HepG2 (cell line): ENCODE measurements around the gene TMEM258. TPM values are rescaled to one million over a fixed set of nuclear protein-coding genes. Genes with fewer than 3 reads are reported as not detected.
A peak's percentile ranks its signal among the peaks of the same experiment; 100 is the strongest.

Experiments
- ATAC-seq: fragments of 200-7000 bp; cut with Tn5 transposase; 3 replicates; pipeline ENCODE4 v1.9.1; 2020; ENCODE audit warnings: mild to moderate bottlenecking, moderate library complexity
- BruUV-seq: library from RNA; stranded (reverse); fragments of 400-500 nt; replicated peaks from 2 replicates; lab custom pipeline; 2021; lab: Mats Ljungman, UMichigan
- CTCF ChIA-PET: fragments of 300-600 bp; formaldehyde crosslinking; extraction: SDS; loops from one replicate; lab custom pipeline; 2021; ENCODE audit warnings: low total read pairs, inconsistent platforms, low intra/inter-chr PET ratio; lab: Yijun Ruan, JAX
- POLR2A ChIA-PET: fragments of 350-600 bp; sonication (Branson Sonifier 250); formaldehyde crosslinking; loops from one replicate; lab custom pipeline; 2020; ENCODE audit warnings: antibody characterized with exemption, inconsistent platforms; lab: Yijun Ruan, JAX
- DNase-seq: peaks from one replicate; pipeline ENCODE4 v3.0.0-alpha.2; 2015; ENCODE audit warnings: low spot score
- FAIRE-seq: peaks from 3 replicates; lab custom pipeline; 2011; peaks lifted over from hg19 to GRCh38; lab: Jason Lieb, UNC
- H2AFZ ChIP-seq: one replicate; pipeline ENCODE4 v1.6.1; 2011; ENCODE audit warnings: low read length, inconsistent platforms
- H3K27ac ChIP-seq: fragments of 300-600 bp; 3 replicates; pipeline ENCODE4 v1.8.0; 2011; ENCODE audit warnings: mixed run types, mild to moderate bottlenecking, mixed read lengths, low read length, inconsistent platforms; ENCODE audit not compliant: insufficient read depth; ENCODE audit errors: extremely low read length
- H3K27me3 ChIP-seq, 2 experiments: fragments of 200-600 bp in 1 of 2; 2 replicates in 1 of 2; 3 replicates in 1 of 2; pipeline versions ENCODE4 v1.6.0 to v1.8.0; 2011; ENCODE audit warnings: low read length in 2 of 2, mild to moderate bottlenecking in 2 of 2, moderate library complexity in 2 of 2, inconsistent platforms in 1 of 2; ENCODE audit not compliant: insufficient read depth in 2 of 2, control insufficient read depth in 1 of 2
- H3K36me3 ChIP-seq, 2 experiments: fragments of 200-600 bp in 1 of 2; replicated peaks in 1 of 2; 2 replicates in 1 of 2; 3 replicates in 1 of 2; pipeline versions ENCODE4 v1.5.1 to v1.8.0; 2011; ENCODE audit warnings: low read length in 2 of 2, inconsistent platforms in 1 of 2; ENCODE audit not compliant: insufficient read depth in 2 of 2, control insufficient read depth in 1 of 2
- H3K4me1 ChIP-seq: 2 replicates; pipeline ENCODE4 v1.5.1; 2012; ENCODE audit warnings: low read length, inconsistent platforms; ENCODE audit not compliant: insufficient read depth
- H3K4me2 ChIP-seq: 2 replicates; pipeline ENCODE4 v1.6.0; 2011; ENCODE audit warnings: low read depth, low read length, inconsistent platforms
- H3K4me3 ChIP-seq, 3 experiments: fragments of 200-600 bp in 1 of 3; sonication (generic), shearing (Covaris generic) in 1 of 3; replicated peaks in 1 of 3; 2 replicates each; pipeline ENCODE4 v1.5.1; 2011 to 2016; ENCODE audit warnings: low read length in 3 of 3, inconsistent platforms in 2 of 3, low read depth in 2 of 3, mild to moderate bottlenecking in 2 of 3, control low read depth in 1 of 3, mixed read lengths in 1 of 3; ENCODE audit not compliant: insufficient read depth in 1 of 3
- H3K79me2 ChIP-seq: one replicate; pipeline ENCODE4 v1.6.1; 2011; ENCODE audit warnings: low read length, inconsistent platforms; ENCODE audit not compliant: insufficient read depth
- H3K9ac ChIP-seq: 2 replicates; pipeline ENCODE4 v1.6.0; 2011; ENCODE audit warnings: mild to moderate bottlenecking, low read depth, low read length, inconsistent platforms; ENCODE audit not compliant: insufficient read depth
- H3K9me3 ChIP-seq: 2 replicates; pipeline ENCODE4 v1.5.1; 2012; ENCODE audit warnings: mild to moderate bottlenecking, low read length
- H4K20me1 ChIP-seq: 2 replicates; pipeline ENCODE4 v1.6.0; 2011; ENCODE audit warnings: inconsistent platforms, mild to moderate bottlenecking, low read length, moderate library complexity; ENCODE audit not compliant: insufficient read depth
- HES4 ChIP-seq: sonication (generic); formaldehyde crosslinking; IDR thresholded peaks from 2 replicates; pipeline ENCODE4 v1.9.0; 2021; ENCODE audit warnings: mild to moderate bottlenecking, missing genetic modification reagents, borderline replicate concordance
- HIVEP1 ChIP-seq: sonication (generic); formaldehyde crosslinking; IDR thresholded peaks from 2 replicates; pipeline ENCODE4 v1.4.0; 2020; ENCODE audit warnings: mild to moderate bottlenecking, missing genetic modification reagents
- KLF15 ChIP-seq: sonication (generic); formaldehyde crosslinking; IDR thresholded peaks from 2 replicates; pipeline ENCODE4 v1.8.1; 2023; ENCODE audit warnings: borderline replicate concordance, mild to moderate bottlenecking, inconsistent platforms, missing genetic modification reagents, mixed read lengths
- MAF1 ChIP-seq: sonication (generic); formaldehyde crosslinking; IDR thresholded peaks from 2 replicates; pipeline ENCODE4 v1.5.0; 2020; ENCODE audit warnings: missing genetic modification reagents, borderline replicate concordance
- MBD4 ChIP-seq: IDR thresholded peaks from 2 replicates; pipeline ENCODE4 v1.6.1; 2012; ENCODE audit warnings: low read length, inconsistent platforms, borderline replicate concordance
- MEIS1 ChIP-seq: sonication (generic); formaldehyde crosslinking; IDR thresholded peaks from 2 replicates; pipeline ENCODE4 v1.9.0; 2021; ENCODE audit warnings: mild to moderate bottlenecking, missing genetic modification reagents, moderate library complexity, borderline replicate concordance
- NCOR1 ChIP-seq: fragments of 200-600 bp; sonication (generic); IDR thresholded peaks from 2 replicates; pipeline ENCODE4 v1.7.0; 2017; ENCODE audit warnings: antibody characterized with exemption, low read length, borderline replicate concordance
- RARG ChIP-seq: sonication (generic); formaldehyde crosslinking; IDR thresholded peaks from 2 replicates; pipeline ENCODE4 v1.4.0; 2020; ENCODE audit warnings: low read depth, mild to moderate bottlenecking, missing genetic modification reagents
- SETDB1 ChIP-seq: sonication (generic); formaldehyde crosslinking; IDR thresholded peaks from 2 replicates; pipeline ENCODE4 v1.5.1; 2020; ENCODE audit warnings: missing genetic modification reagents, mild to moderate bottlenecking, borderline replicate concordance
- ZNF138 ChIP-seq: sonication (generic); formaldehyde crosslinking; IDR thresholded peaks from 2 replicates; pipeline ENCODE4 v1.5.0; 2020; ENCODE audit warnings: mild to moderate bottlenecking, low read depth, missing genetic modification reagents
- ZNF33A ChIP-seq: sonication (generic); formaldehyde crosslinking; IDR thresholded peaks from 2 replicates; pipeline ENCODE4 v1.5.1; 2020; ENCODE audit warnings: missing genetic modification reagents, mild to moderate bottlenecking, moderate library complexity, borderline replicate concordance
- ZNF510 ChIP-seq: sonication (generic); formaldehyde crosslinking; IDR thresholded peaks from 2 replicates; pipeline ENCODE4 v1.4.0; 2020; ENCODE audit warnings: low read depth, mild to moderate bottlenecking, missing genetic modification reagents
- ZNF543 ChIP-seq: sonication (generic); formaldehyde crosslinking; IDR thresholded peaks from 2 replicates; pipeline ENCODE4 v1.4.0; 2020; ENCODE audit warnings: mild to moderate bottlenecking, missing genetic modification reagents
- ZNF552 ChIP-seq: sonication (generic); formaldehyde crosslinking; IDR thresholded peaks from 2 replicates; pipeline ENCODE4 v1.9.0; 2022; ENCODE audit warnings: missing genetic modification reagents, mild to moderate bottlenecking, borderline replicate concordance
- ZNF558 ChIP-seq: sonication (generic); formaldehyde crosslinking; IDR thresholded peaks from 2 replicates; pipeline ENCODE4 v1.9.0; 2022; ENCODE audit warnings: mild to moderate bottlenecking, missing genetic modification reagents, borderline replicate concordance
- ZNF644 ChIP-seq: IDR thresholded peaks from 2 replicates; pipeline ENCODE4 v1.6.1; 2016; ENCODE audit warnings: low read depth
- ZNF737 ChIP-seq: sonication (generic); formaldehyde crosslinking; IDR thresholded peaks from 2 replicates; pipeline ENCODE4 v1.5.0; 2020; ENCODE audit warnings: missing genetic modification reagents, mild to moderate bottlenecking, borderline replicate concordance
- ZSCAN22 ChIP-seq: sonication (generic); formaldehyde crosslinking; IDR thresholded peaks from 2 replicates; pipeline ENCODE4 v1.4.0; 2020; ENCODE audit warnings: mild to moderate bottlenecking, missing genetic modification reagents
- whole genome bisulfite sequencing: methylation state at CpG from one replicate; pipeline ENCODE4 v1.1.6; 2017; ENCODE audit warnings: low lambda C conversion rate; 5-methylcytosine and 5-hydroxymethylcytosine counted together
- in situ Hi-C: cut with HindIII; loops from 2 replicates; pipeline ENCODE4 v1.10.0; 2017; ENCODE audit warnings: low pct_unique_long_range_greater_than_20kb; ENCODE audit not compliant: extremely low pct_ligation_motif_present
- intact Hi-C: fragments of 100-400 bp; cut with micrococcal nuclease; formaldehyde crosslinking; loops from one replicate; pipeline ENCODE4 v1.10.0; 2022; ENCODE audit not compliant: unreplicated experiment
- polyA plus RNA-seq, 8 experiments: library from polyadenylated mRNA; depleted of rRNA in 3 of 8; stranded (reverse) in 7 of 8; unstranded in 1 of 8; fragments of >200 nt; fragmentation: Illumina TruSeq in 4 of 8; extraction: Trizol in 4 of 8; gene quantifications; 2 replicates each; pipeline versions ENCODE4 v1.2.1 to v1.2.3, GENCODE V29; 2011 to 2016; ENCODE audit warnings: low read depth in 4 of 8, missing spikeins in 1 of 8, mixed read lengths in 1 of 8; ENCODE audit not compliant: insufficient read depth in 1 of 8
- total RNA-seq, 5 experiments: library from RNA; depleted of rRNA; stranded (reverse); fragments of >200 nt; fragmentation: Illumina TruSeq; extraction: Trizol; gene quantifications; 2 replicates each; pipeline ENCODE4 v1.2.3, GENCODE V29; 2016; ENCODE audit warnings: low read depth in 1 of 5
- TF ChIP-seq, protein P1 (sequence below): IDR thresholded peaks from 2 replicates; pipeline ENCODE4 v1.6.1; 2016; ENCODE audit warnings: low read depth, borderline replicate concordance
- TF ChIP-seq, protein P2 (sequence below): IDR thresholded peaks from 2 replicates; pipeline ENCODE4 v1.6.1; 2016; ENCODE audit warnings: missing compliant biosample characterization, missing genetic modification reagents, borderline replicate concordance
- TF ChIP-seq, protein P3 (sequence below): sonication (generic); formaldehyde crosslinking; IDR thresholded peaks from 2 replicates; pipeline ENCODE4 v1.4.0; 2020; ENCODE audit warnings: missing genetic modification reagents, low read depth, mild to moderate bottlenecking, borderline replicate concordance

Gene TMEM258
- total and polyA plus RNA-seq, 2 of the 13 experiments (the other 11 are each of a cell fraction or from before 2014, with no cell fraction given), result 175 to 424 TPM

DNA sequence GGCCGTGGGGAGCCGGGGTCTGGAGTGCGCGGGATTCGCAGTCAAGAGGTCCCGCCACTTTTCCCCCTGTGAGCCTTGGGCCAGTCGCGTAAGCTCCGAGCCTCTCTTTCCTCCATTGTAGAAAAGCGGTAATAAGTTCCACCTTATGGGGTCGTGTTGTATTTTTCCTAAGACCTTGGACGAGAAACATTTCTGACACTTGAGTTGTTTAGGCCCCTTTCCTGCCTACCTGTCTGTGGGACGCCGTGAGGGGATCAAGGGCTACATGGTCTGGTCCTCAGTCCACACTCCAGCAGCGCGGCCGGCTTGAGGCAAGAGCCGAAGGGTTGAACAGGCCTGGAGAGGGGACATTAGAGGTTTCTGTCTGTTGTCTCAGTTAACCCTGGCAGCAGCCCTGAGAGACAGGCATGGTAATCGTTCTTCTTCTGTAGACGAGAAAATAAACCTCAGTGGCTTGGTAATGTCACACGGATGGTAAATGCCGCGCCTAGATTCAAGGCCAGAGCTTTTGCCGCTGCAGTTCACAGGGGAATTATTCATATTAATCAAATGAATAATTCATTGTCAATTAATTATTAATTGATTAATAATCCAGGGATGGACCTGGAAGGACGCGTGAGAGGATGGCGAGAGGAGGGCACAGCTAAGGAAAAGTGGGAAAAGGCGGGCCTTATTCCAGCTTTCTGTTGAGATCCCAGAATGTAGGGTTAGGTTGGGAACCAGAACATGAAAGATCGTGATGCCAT lies 857 bp upstream of the TMEM258 start:
- H3K79me2 ChIP-seq, result peaks cover 50% of the 10 kb centered on the region
- FAIRE-seq, result no peak
- H3K36me3 ChIP-seq, result peaks cover 10 to 42% of the 10 kb centered on the region in 2 experiments
- ATAC-seq, result peak; percentile 34
- in situ Hi-C loops (loop anchor here (10.0 kb wide), 1 partner anchor 292 kb away; no protein-coding TSS in a partner anchor), intact Hi-C loops (loop anchor here (1.0 kb wide), 1 partner anchor 315 kb away; no protein-coding TSS in a partner anchor)
- H2AFZ ChIP-seq, result no peak overlapping the region
- peak; percentile 12 for DNase-seq
- H3K9me3 ChIP-seq, result no peaks in the 10 kb centered on the region
- no peaks in the 10 kb centered on the region; the same call in 1 of the 2 replicates for H4K20me1 ChIP-seq
- peak overlapping the region; percentile 96 for H3K9ac ChIP-seq
- ChIA-PET POLR2A (interaction anchor here (0.6 to 4.2 kb wide), 15 partner anchors 10 to 798 kb away, joined by 3 to 50 read pairs (median 6); partner anchors contain the start of genes BEST1, FADS1, FADS2 and TUT1), CTCF (no interaction called here)
- peak overlapping the region; percentile 68 to 87 (median 81) for H3K4me3 ChIP-seq
- peaks cover 51% of the 10 kb centered on the region for H3K4me1 ChIP-seq
- peak overlapping the region; percentile 99 for H3K27ac ChIP-seq
- H3K27me3 ChIP-seq, result no peaks in the 10 kb centered on the region; a peak in 1 of 5 replicates
- 2% methylated on average over 20 of the region's 29 CpGs for WGBS
- H3K4me2 ChIP-seq, result peak overlapping the region; percentile 89
- BruUV-seq, result TSS peak; percentile 72
- TF ChIP-seq, protein P1, sequence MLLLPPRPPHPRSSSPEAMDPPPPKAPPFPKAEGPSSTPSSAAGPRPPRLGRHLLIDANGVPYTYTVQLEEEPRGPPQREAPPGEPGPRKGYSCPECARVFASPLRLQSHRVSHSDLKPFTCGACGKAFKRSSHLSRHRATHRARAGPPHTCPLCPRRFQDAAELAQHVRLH (CRISPR knock-in tag), result no peak
- TF ChIP-seq ZNF644, result no peak
- TF ChIP-seq ZNF552 (CRISPR knock-in tag), result no peak
- TF ChIP-seq ZNF138, result 0 out of 2 replicates have a peak, but pooled peaks have one; percentile 3
- no peak for TF ChIP-seq KLF15 (CRISPR knock-in tag)
- 0 out of 2 replicates have a peak, but pooled peaks have one; percentile 10 for TF ChIP-seq HES4 (CRISPR knock-in tag)
- no peak for TF ChIP-seq ZNF558 (CRISPR knock-in tag)
- TF ChIP-seq ZNF33A (CRISPR knock-in tag), result no peak
- TF ChIP-seq ZNF510 (CRISPR knock-in tag), result no peak
- no peak for TF ChIP-seq SETDB1 (CRISPR knock-in tag)
- TF ChIP-seq MAF1 (CRISPR knock-in tag), result 0 out of 2 replicates have a peak, but pooled peaks have one; percentile 13
- TF ChIP-seq ZSCAN22 (CRISPR knock-in tag), result 0 out of 2 replicates have a peak, but pooled peaks have one; percentile 5
- TF ChIP-seq NCOR1, result no peak
- no peak for TF ChIP-seq MBD4
- no peak for TF ChIP-seq ZNF543
- TF ChIP-seq MEIS1 (CRISPR knock-in tag), result 0 out of 2 replicates have a peak, but pooled peaks have one; percentile 7
- TF ChIP-seq, protein P2, sequence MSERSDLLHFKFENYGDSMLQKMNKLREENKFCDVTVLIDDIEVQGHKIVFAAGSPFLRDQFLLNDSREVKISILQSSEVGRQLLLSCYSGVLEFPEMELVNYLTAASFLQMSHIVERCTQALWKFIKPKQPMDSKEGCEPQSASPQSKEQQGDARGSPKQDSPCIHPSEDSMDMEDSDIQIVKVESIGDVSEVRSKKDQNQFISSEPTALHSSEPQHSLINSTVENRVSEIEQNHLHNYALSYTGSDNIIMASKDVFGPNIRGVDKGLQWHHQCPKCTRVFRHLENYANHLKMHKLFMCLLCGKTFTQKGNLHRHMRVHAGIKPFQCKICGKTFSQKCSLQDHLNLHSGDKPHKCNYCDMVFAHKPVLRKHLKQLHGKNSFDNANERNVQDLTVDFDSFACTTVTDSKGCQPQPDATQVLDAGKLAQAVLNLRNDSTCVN (CRISPR knock-in tag), result no peak
- 0 out of 2 replicates have a peak, but pooled peaks have one; percentile 2 for TF ChIP-seq HIVEP1 (CRISPR knock-in tag)
- TF ChIP-seq ZNF737 (CRISPR knock-in tag), result 0 out of 2 replicates have a peak, but pooled peaks have one; percentile 56
- TF ChIP-seq, protein P3, sequence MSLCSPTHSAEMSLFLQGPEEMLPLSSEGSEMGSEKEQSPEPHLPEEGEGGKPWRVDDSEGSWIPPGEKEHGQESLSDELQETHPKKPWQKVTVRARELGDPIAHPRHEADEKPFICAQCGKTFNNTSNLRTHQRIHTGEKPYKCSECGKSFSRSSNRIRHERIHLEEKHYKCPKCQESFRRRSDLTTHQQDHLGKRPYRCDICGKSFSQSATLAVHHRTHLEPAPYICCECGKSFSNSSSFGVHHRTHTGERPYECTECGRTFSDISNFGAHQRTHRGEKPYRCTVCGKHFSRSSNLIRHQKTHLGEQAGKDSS (CRISPR knock-in tag), result no peak
- TF ChIP-seq RARG (CRISPR knock-in tag), result no peak
